ENCODE data around the gene WBP1. TPM values are rescaled to one million over a fixed set of nuclear protein-coding genes. Genes with fewer than 3 reads are reported as not detected.

Gene WBP1
- total RNA-seq, 1 experiment from 2014 or later, result 54.8 TPM

DNA sequence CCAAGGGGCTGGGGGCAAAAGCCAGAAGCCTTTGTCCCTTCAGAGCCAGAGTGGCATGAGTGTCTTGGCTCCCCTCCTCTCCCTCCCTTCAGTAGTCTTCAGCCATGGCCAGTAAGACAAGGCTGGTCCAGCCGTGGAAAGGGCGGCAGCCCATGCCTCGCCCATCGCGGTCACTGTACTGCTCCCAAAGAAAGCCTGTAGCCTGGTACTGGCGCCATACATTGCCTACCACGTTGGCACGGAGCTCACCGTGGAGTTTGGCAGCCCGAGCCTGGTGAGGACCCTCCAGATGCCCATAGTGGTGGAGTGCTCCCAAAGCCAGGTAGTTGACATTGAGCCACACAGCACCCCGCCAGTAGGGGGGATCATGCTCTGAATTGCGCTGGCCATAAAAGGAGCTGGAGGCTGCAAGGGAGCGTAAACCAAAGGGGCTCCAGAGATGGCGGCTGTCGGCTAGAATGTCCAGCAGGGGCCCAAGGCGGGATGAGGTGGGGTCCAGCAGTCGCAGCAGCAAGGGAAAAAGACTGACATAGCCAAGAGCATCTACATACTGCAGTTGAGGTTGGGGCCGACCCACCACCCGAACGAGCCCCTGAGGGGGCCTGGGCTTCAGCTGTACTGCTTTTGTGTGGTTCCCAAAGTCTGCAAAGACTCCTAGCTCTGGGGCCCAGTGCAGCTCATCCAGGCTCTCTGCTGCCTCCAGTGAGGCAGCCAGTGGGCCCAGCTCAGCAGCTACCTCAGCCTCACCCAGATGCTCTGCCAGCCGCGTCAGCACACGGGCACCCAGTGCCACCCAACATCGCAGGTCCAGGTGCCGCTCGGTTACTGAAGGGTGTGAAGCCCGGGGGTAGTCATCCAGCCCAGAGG, 3.2 kb downstream of the WBP1 start:
- Mint-ChIP-seq H3K9me3 (ENCODE audit: unreplicated experiment) (no peaks in the 10 kb centered on the region), H3K4me3 (ENCODE audit: unreplicated experiment) (no peak overlapping the region), H3K27me3 (ENCODE audit: insufficient read depth, unreplicated experiment) (no peaks in the 10 kb centered on the region), H3K4me1 (ENCODE audit: low read depth, unreplicated experiment) (peaks cover 20% of the 10 kb centered on the region), H3K36me3 (ENCODE audit: insufficient read depth, unreplicated experiment) (peaks cover 71% of the 10 kb centered on the region), H3K27ac (ENCODE audit: unreplicated experiment) (peak overlapping the region; percentile 69)
- POLR2A ChIA-PET, result interaction anchor here (0.5 kb wide), 1 partner anchor 31 kb away, joined by 3 read pairs; no protein-coding TSS in a partner anchor
- DNase-seq, result peak; percentile 65 to 69
- CTCF ChIA-PET, result interaction anchor here (0.7 to 1.0 kb wide), 9 partner anchors 10 to 126 kb away, joined by 3 to 5 read pairs (median 4); partner anchors contain the start of genes AUP1, CCDC142, HTRA2 and MRPL53
- Histone ChIP-seq H3K4me3 (ENCODE audit: low read depth, low read length) (no peak overlapping the region), H3K9me3 (no peaks in the 10 kb centered on the region), H3K27me3 (replicated peaks; ENCODE audit: control insufficient read depth, insufficient read depth, low read length) (no peaks in the 10 kb centered on the region), H3K4me1 (peaks cover 9% of the 10 kb centered on the region; the same call in 1 of the 2 replicates), H3K36me3 (ENCODE audit: control insufficient read depth, insufficient read depth, low read length) (peaks cover 4% of the 10 kb centered on the region)
- intact Hi-C loops (cut with micrococcal nuclease; ENCODE audit: unreplicated experiment), result no loop called here
- peak; percentile 33 to 48 for TF ChIP-seq CTCF (IDR thresholded peaks at IDR 0.05; ENCODE audit: insufficient read depth in 1 of 2, low read depth in 1 of 2, low read length in 1 of 2, severe bottlenecking in 1 of 2, unreplicated experiment in 1 of 2)
- BruUV-seq (replicated peaks), result no TSS peak

DNA sequence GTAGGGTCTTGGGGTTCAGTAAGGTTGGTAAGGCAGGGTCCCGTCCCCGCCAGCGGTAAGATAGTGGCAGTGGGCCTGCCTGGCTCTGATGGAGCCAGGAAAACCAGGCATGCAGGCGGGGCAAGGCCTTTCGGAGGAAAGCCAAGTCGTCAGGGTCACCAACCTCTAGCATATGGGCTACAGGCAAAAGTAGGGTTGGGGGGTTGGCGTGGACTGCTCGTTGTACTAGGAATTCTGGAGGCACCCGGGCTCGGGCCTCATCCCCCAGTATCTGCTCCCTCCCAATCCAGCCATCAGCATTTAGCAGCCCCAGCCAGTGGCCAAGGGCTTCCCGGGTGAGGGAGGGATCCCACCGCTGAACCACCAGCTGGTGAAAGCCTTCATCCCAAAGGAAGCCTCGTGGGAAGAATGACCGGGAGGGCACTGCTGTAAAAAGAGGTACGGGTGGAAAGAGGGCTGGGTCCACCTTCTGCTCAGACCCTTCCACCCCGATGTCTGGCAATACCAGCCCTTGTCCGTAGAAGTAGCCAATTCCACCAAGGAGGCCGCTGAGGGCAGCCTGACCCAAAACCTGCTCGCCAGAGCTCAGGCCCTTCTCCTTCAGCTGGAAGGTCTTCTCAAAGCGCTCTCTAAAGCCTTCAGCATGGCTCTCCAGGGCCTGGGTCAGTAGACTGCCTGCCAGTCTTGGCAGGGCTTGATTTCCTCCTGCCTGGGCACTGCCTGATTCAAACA, 4.0 kb downstream of the WBP1 start:
- Mint-ChIP-seq H3K9me3 (ENCODE audit: unreplicated experiment) (no peaks in the 10 kb centered on the region), H3K4me3 (ENCODE audit: unreplicated experiment) (peak overlapping the region; percentile 55), H3K27ac (ENCODE audit: unreplicated experiment) (no peak overlapping the region), H3K36me3 (ENCODE audit: insufficient read depth, unreplicated experiment) (peaks cover 68% of the 10 kb centered on the region), H3K27me3 (ENCODE audit: insufficient read depth, unreplicated experiment) (no peaks in the 10 kb centered on the region), H3K4me1 (ENCODE audit: low read depth, unreplicated experiment) (peaks cover 14% of the 10 kb centered on the region)
- intact Hi-C loops (cut with micrococcal nuclease; ENCODE audit: unreplicated experiment), result no loop called here
- Histone ChIP-seq H3K4me3 (ENCODE audit: low read depth, low read length) (no peak overlapping the region), H3K9me3 (no peaks in the 10 kb centered on the region), H3K4me1 (0 out of 2 replicates have a peak, but pooled peaks cover 5% of the 10 kb centered on the region), H3K36me3 (ENCODE audit: control insufficient read depth, insufficient read depth, low read length) (peaks cover 4% of the 10 kb centered on the region), H3K27me3 (replicated peaks; ENCODE audit: control insufficient read depth, insufficient read depth, low read length) (no peaks in the 10 kb centered on the region)
- BruUV-seq (replicated peaks), result no TSS peak
- DNase-seq, result no peak
- POLR2A ChIA-PET, result interaction anchor here (0.5 kb wide), 1 partner anchor 32 kb away, joined by 3 read pairs; no protein-coding TSS in a partner anchor
- CTCF ChIA-PET, result interaction anchor here (0.7 to 1.0 kb wide), 9 partner anchors 9 to 126 kb away, joined by 3 to 5 read pairs (median 4); partner anchors contain the start of genes AUP1, CCDC142, HTRA2 and MRPL53
- TF ChIP-seq CTCF (IDR thresholded peaks at IDR 0.05; ENCODE audit: insufficient read depth in 1 of 2, low read depth in 1 of 2, low read length in 1 of 2, severe bottlenecking in 1 of 2, unreplicated experiment in 1 of 2), result no peak

DNA sequence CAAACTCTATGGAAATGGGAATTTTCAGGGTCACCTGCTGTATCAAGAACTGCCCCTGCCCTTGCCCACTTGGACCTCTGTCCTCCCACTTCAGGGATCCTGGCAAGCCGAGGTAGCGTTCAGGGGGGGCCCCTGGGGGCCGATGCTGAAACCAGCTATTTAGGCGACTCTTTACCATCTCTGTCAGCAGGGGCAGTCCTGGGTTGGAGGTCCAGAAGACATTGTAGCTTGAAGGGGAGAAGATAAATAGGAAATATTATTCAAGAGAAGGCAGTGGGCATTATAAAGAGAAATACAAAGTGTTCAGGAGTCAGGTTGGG, 4.5 kb downstream of the WBP1 start:
- Mint-ChIP-seq H3K27ac (ENCODE audit: unreplicated experiment) (no peak overlapping the region), H3K36me3 (ENCODE audit: insufficient read depth, unreplicated experiment) (peaks cover 63% of the 10 kb centered on the region), H3K4me3 (ENCODE audit: unreplicated experiment) (peak overlapping the region; percentile 55), H3K9me3 (ENCODE audit: unreplicated experiment) (no peaks in the 10 kb centered on the region), H3K4me1 (ENCODE audit: low read depth, unreplicated experiment) (peaks cover 14% of the 10 kb centered on the region), H3K27me3 (ENCODE audit: insufficient read depth, unreplicated experiment) (no peaks in the 10 kb centered on the region)
- Histone ChIP-seq H3K36me3 (ENCODE audit: control insufficient read depth, insufficient read depth, low read length) (peaks cover 4% of the 10 kb centered on the region), H3K9me3 (no peaks in the 10 kb centered on the region), H3K27me3 (replicated peaks; ENCODE audit: control insufficient read depth, insufficient read depth, low read length) (no peaks in the 10 kb centered on the region), H3K4me1 (0 out of 2 replicates have a peak, but pooled peaks cover 5% of the 10 kb centered on the region), H3K4me3 (ENCODE audit: low read depth, low read length) (no peak overlapping the region)
- ChIA-PET POLR2A (no interaction called here), CTCF (no interaction called here)
- TF ChIP-seq CTCF (IDR thresholded peaks at IDR 0.05; ENCODE audit: insufficient read depth in 1 of 2, low read depth in 1 of 2, low read length in 1 of 2, severe bottlenecking in 1 of 2, unreplicated experiment in 1 of 2), result no peak
- no TSS peak for BruUV-seq (replicated peaks)
- DNase-seq, result no peak
- intact Hi-C loops (cut with micrococcal nuclease; ENCODE audit: unreplicated experiment), result no loop called here

Measured in Caco-2 (cell line).